Measurements from ENCODE around the gene PHRF1.
A peak's percentile ranks its signal among the peaks of the same experiment; 100 is the strongest.

PHRF1 gene

GRCh38 chr11:563812-564578 lies 12.3 kb upstream of the PHRF1 start:
- no peak overlapping the region for H3K4me3 ChIP-seq (ENCODE audit: low read length)
- DNase-seq (ENCODE audit: low read depth): no peak
- TF ChIP-seq CTCF (conservative IDR thresholded peaks at IDR 0.05; ENCODE audit: low read length): no peak

GRCh38 chr11:565921-566509 lies 10.3 kb upstream of the PHRF1 start:
- no peak for TF ChIP-seq CTCF (conservative IDR thresholded peaks at IDR 0.05; ENCODE audit: low read length)
- no peak overlapping the region for H3K4me3 ChIP-seq (ENCODE audit: low read length)
- no peak for DNase-seq (ENCODE audit: low read depth)

DNA sequence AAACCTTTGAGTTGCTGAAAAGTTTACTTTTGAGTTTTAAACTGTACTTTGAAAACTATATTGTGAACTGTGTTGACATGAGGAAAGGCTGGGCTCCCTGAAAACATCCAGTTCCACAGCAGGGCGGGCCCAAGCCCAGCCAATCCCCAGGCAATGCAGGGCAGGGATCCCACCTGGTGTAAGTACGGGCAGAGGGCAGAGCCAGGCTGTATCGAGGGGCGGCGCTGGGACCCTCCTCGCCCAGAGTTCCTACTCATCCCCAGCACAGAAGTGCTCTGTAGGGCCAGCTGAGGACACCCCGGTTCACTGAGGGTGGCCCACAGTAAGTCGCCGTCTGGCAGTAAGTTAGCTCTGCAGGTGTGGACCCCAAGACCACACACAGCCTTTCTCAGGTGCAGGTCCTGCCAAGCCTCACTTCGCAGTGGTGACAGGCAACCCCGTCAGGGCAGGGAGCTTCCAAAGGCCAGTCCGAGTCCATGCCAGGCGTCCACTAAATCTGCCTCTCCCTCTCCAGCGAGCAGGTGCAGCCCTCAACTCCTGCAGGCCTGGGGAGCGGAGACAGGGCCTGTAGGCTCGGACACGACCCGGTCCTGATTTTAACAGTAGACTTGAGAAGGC lies 9.2 kb upstream of the PHRF1 start:
- no peak for DNase-seq (ENCODE audit: low read depth)
- peak overlapping the region; percentile 81 for H3K4me3 ChIP-seq (ENCODE audit: low read length)
- no peak for TF ChIP-seq CTCF (conservative IDR thresholded peaks at IDR 0.05; ENCODE audit: low read length)

DNA sequence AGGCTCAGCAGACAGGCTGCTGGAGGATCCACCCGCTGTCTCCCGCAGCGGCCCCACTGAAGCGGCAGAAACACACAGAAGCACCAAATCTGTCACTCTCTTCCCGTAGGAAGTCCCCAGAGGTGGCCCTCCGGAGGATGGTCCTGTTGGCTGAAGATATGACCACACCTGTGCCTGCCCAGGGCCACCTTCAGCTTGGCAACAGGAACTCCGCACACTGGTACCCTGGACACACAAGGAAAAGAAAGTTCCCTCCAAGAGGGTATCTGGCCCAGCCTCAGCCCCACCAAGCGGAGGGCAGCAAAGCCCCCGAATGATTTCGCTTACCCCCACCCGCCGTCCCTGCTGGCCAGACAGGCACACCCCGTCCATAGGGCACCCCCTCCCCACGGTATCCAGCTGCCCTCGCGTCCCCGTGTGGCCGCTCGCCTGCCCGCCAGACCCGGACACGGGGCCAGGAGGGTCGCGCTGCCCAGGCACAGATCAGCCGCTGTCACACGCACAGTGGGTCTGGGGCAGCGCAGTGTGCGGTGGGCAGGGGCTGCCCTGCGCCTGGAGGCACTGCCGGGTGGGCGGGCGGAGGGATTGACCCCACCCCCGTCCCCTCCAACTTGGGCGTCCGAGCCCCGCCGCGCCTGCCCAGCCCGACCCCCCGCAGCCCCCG lies 8.5 kb upstream of the PHRF1 start:
- TF ChIP-seq CTCF (conservative IDR thresholded peaks at IDR 0.05; ENCODE audit: low read length): no peak
- peak overlapping the region; percentile 81 for H3K4me3 ChIP-seq (ENCODE audit: low read length)
- DNase-seq (ENCODE audit: low read depth): no peak

- H3K4me3 ChIP-seq (ENCODE audit: low read length): peak overlapping the region; percentile 81
- peak; percentile 94 for DNase-seq (ENCODE audit: low read depth)
- no peak for TF ChIP-seq CTCF (conservative IDR thresholded peaks at IDR 0.05; ENCODE audit: low read length)
These were observed 7.7 kb upstream of the PHRF1 start for GRCh38 chr11:568306-569157.

GRCh38 chr11:569158-569885 lies 6.9 kb upstream of the PHRF1 start:
- no peak for TF ChIP-seq CTCF (conservative IDR thresholded peaks at IDR 0.05; ENCODE audit: low read length)
- peak; percentile 21 for DNase-seq (ENCODE audit: low read depth)
- peak overlapping the region; percentile 72 for H3K4me3 ChIP-seq (ENCODE audit: low read length)
